EL (cell line): ENCODE measurements around the gene CST5.
"Not testable (repeated sequence)": the region's sequence is repeated elsewhere in the genome, so short reads cannot be mapped to it uniquely, and the experiment has no call there.

ENCODE experiments used
- DNase-seq: peaks from one replicate; pipeline ENCODE4 v3.0.0-alpha.2; 2016

CST5 gene

DNA sequence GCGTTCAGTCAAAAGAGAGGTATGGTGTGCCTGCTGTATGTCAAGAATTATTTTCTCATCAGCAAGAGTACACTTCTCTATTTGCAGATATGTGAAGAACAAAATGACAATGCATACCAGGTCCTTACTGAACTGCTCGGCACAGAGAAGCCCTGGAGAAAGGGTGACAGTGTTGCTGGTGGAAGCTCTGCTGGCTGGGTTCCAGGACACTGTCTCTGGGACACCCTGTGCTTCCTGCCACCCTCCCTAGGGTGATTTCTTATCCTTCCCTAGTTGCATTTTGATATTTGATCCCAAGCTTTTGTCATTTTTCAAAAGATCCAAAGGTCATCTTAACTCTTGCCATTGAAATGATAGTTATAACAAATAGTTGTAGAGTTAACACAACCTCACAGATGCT lies 8.3 kb upstream of the CST5 start:
- DNase-seq, result no peak

DNA sequence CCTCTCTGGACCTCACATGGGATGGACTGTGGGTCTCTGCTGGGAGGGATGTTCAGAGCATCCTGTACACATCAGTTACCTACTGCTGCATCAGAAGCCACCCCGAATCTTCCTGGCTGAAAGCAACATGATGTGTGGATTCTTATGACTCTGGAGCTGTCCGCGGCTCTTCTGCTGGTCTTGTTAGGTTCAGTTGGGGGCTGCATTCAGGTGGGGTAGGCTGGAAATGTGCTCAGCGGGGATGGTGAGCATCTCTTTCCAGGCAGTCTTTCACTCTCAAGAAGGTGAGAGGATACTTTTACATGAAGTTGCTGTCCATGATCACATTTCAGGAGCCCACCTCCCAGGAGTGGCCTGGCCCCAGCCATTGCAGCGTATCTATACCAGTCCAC lies 5.2 kb upstream of the CST5 start:
- no peak for DNase-seq

DNA sequence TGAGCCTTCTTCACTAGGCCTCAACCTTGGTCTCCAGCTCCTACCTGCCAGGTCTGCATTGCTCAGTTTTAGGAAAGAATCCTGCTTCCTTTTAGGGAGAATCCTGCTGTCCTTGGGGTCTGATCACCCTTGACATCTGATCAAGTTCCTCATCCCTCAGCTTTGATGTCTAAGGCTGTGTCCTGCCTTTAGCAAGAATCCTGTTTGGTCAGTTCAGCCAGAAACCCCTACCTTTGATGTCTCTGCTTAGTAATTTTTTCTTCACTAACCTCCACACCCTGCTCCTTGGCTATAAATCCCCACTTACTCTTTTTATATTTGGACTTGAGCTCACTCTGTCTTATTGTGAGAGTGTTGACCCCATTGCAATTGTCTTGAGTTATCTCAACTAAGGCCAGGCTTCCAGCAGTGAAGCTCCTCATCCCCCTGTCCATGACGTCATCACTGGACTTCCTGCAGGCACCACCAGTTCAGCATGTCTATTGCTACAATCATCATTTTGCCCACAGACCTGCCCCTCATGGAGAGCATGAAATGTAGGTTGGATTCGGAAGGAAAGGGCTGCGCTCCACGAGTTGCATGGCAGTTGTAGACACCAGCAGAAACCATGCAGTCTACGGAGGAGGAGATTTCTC lies 4.7 kb upstream of the CST5 start:
- DNase-seq, result no peak

DNA sequence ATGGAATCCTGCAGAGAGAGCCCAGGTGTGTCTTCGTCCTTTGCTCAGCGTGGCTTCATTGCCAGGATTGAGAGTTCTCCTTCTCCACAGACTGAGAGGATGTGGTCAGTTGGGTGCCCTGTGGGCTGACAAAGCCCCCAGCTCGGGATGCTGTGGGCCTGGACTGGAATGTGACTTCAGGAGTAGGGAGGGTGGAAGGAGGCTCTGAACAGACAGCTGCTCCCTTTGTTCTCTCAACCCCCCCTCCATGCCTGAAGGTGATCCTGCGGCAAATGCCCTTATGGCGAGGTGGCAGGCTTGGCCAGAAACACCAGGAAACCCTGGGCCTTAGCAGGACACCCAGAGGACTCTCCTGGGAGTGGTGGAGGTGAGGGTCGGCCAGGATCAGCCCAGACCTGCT lies 1.8 kb upstream of the CST5 start:
- no peak for DNase-seq

DNA sequence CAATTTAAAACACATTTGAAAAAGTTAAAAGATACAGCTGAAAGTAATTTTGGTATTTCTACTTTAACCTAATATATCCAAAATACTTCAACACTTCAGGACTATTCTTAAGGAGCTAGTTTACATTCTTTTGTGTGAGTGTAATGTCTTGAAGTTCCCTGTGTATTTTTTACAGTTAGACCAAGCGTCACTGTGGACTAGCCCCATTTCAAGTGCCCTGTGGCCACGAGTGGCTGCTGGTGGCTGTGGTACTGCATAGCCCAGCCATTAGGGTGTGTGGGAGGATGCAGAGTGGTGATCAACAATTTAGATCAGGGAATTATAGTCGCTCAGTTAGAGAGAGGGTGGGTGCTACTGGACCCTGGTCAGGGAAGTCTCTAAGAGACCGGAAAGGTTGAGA lies 869 bp upstream of the CST5 start:
- no peak for DNase-seq

DNA sequence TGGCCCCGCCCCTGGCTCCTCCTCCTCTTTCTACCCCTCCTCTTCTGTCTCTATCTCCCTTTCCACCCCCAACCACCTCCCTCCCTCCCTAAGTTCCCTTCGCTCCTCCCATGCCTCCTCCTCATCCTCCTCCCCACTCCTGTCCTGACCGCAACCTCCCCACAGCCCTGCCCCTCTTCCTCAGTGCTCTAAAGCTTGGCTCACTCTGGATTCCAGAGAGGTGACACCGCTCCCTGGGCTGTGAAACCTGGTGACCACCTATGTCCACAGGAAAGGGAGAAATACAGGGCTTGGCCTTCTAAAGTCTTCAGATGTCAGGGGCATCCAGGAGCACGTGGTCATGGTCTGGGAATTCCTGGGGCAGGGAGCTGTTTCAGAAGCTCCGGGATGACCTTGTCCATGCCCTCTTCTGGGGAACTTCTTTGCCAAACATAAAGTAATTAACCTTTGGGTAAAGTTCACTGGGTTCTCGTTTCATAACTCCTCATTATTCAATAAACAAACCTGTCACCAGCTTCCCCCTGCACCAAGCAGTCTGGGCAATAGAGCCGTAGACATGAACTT lies 345 bp upstream of the CST5 start:
- DNase-seq, result no peak

DNA sequence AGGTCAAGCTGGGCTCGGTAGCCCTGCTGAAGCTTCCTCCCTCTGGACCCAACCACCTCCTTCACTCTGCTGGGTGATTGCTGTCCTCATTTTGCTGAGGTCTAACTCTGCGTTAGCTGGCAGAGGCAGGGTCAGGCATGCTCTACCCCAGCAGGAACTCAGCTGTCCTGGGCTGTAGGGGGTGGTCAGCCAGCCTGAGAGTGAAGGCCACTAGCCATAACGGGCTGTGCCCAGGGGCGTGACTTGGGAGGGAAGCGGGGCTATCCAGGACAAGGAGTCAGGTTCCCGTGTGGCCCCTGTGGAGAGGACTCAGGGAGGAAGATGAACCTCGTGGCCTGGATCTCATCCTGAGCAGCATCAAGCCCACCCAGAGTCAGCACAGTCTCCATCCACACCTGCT lies 761 bp downstream of the CST5 start:
- no peak for DNase-seq

DNA sequence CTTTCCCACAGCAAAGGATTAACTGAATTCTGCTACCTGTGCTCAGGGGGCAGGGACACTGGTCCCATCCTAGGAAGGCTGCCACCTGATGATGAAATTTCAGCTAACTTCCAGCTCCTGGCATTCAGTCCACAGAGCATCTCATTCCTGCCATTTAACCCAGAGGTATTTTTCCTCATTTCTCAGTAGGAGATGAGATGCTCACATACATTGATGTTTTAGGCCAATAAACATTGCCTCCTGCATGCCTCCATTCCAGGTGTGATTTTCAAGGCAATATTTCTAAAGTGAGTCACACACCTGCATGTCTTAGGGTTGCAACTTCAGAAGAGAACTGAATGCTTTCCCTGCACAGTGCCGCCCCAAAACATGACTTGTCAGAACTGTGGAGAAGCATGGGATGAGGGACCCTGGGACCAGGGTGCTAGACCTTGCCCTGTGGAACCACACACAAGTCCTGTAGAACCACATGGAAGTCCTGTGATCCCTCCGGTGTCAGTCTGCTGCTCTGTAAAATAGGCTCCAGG lies 1.5 kb downstream of the CST5 start:
- not testable (repeated sequence) for DNase-seq

DNA sequence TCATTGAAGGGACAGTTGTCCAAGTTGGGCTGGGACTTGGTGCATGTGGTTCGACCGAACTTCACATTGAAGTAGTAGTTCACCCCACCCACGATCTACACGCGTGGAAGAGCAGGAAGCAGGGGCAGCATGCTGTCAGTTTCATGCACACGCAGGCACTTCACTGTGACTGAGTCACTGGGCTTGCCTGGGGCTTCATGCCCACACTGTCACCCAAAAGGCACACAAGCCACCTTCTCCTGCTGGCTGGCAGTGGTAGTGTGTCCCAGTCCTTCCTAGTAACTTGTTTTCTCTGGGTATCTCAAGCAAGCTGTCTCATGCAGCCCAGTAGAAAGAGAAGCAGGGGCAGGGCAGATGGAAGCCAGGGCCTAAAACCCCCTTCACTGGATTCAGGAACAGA lies 2.0 kb downstream of the CST5 start:
- DNase-seq, result no peak

DNA sequence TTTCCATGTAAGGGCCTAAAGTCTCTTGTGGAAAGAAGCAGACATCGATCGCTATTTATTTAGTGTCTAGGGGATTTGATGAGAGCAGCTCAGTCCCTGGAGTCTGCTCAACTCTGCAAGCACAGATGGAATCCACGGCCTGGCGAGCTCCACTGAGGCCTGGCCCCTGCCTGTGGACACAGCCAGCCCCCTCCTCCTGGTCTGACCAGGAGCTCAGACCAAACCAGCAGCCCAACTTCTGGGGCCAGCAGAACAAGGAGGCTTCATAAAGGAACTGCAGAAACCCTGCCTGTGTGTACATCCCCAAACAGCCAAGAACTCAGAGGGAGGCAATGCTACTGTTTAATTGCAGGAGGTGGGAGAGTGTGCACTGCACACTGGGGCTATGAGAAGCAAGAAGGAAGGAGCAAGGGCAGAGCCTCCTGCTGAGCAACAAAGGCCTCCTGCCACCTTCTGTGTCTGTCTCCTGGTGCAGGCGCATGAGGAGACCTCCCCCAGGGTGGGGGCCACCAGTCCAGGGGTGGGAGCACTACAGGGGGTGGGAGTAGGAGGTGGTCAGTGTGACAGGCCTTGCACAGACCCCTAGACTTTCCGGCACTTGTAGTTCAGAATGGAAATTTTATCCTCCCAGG lies 3.8 kb downstream of the CST5 start:
- no peak for DNase-seq

DNA sequence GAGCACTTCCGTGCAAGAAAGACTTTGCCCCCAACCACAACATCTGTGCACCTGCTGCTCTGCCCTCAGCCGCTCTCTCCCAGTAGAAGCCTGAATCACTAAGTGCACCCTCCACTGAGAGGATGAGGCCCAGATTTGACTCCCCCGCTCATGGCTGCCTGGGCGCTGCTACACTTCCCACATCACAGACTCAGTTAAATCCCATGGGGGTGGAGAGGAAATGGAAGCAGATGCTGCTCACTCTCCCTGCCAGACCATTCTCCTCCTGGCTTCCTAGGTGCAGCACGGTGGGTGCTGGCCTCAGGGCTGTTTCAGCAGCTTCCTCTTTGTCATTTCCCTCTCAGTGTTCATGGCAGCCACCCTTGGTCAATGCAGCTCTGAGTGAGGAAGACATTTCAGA lies 4.8 kb downstream of the CST5 start:
- no peak for DNase-seq

DNA sequence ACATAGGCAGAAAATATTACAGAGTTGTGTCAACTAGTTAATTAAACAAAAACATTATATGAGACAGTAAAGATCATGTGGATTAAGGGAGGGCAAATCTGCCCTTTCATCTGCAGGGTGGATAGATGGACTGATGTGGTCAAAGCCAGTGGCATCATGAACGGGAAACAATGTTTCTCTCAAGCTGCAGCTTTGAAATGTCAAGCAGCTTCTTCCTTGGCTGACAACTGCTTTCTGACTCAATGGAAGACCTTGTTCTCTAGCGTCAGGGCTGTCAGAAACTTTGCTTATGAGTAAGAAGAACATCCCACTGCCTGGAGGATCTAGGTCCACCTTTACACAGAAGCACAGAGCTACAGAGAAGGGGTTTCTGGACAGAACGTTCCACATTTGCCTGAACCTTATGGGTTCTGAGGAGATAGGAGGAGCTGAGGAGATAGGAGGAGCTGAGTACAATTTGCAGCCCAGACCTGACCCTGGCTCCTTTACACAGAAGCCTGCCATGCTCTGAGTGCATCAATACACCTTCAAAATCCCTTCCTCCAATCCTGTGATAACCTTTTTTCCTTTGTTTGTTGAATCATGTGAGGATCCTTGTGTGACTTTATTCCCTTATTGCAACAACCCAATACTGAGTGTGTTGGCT lies 6.1 kb downstream of the CST5 start:
- DNase-seq, result no peak

DNA sequence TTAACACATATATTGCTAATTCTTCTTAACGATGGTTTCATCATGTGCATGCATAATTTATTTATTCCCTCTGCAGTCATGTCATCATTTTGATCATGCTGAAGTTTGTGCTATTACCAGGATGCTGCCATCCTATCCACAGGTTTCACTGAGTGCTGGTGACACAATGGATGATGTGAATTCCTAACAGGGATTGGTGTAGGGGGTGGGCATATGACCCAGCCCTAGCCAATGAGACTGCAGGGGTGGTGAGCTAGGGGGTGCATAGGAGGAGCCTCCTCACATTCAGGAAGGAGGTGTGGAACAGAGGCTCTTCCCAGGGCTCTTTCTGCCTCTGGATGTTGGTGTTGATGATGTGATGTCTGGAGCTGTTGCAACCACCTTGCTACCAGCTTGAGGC lies 7.5 kb downstream of the CST5 start:
- no peak for DNase-seq

DNA sequence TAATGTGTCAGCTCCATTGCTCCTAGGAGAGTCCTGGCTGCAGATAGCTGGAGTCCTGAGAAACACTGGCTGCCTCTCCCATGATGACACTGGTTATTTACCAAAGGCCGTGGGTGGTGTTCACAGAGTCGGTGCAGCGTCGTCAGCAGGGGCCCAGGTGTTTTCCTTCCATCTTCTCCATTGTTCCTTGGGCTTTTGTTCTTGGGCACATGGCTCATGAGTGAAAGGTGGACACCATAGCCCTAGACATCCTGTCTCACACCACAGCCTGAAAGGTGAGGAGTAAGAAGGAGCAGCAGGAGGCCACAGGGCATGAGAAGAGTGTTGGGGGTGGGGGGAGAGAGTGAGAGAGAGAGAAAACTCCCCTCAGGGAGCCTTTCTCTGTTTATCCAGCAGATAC lies 9.1 kb downstream of the CST5 start:
- DNase-seq, result no peak

DNA sequence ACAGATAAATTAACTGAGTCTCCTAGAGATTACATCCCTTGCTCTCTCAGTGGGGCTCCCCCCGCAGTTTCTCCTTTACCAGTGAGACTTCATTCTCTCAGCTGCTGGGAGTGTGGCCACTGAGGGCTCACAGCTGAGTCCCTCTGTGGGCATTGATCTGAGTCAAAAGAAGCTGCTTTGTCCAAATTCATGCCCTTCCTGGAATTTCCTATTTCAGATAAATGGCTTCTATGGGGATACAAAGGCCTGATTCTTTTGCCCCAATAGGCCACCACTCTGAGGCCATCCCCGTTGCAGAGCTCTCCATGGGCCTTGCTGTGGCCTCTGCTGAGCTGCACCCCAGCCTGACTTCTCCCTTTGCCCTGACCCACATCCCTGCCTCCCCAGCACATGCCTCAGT lies 10.0 kb downstream of the CST5 start:
- DNase-seq, result no peak

DNA sequence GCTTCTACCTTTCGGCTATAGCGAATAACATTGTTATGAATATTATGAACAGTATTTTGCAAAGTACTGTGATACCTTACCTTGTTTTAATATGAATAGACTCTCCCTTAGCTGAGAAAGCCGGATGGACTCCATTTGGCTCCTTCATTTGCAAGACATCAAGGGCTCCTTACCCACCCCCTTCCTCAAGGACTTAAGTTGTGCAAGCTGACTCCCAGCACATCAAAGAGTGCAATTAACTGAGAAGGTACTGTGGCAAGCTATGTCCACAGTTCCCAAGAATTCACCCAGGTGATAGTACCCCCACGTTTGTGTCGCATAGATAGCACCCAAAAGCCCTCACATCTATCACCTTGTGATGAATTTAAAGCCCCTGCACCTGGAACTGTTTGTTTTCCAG lies 11.2 kb downstream of the CST5 start:
- DNase-seq, result no peak

DNA sequence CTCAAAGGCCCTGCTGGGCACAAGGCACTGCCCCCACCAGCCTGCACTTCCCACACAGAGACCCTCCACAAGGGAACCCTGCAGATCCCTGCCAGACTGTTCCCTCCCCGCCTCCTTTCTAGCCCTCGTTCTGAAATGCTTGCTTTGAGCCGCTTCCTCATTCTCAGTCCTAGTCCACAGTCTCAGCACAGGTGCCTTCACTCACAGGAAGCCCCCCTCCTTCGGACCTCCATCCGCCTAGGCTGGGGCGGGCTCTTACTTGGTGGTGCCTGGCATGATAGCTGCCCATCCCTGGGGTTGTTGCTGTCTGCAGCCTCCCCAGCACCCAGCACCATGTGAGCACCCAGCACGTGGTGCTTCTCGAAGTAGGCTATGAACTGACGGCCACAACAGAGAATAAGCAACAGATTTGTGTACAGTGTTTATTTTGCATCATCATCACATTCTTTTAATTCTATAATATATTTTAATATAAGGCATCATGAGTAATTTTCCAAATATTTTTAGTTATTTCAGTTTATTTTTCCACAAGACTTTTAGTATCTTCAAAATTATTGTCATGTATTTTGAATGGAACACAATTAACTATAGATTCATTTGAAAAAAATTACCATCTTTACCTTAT lies 12.3 kb downstream of the CST5 start:
- DNase-seq, result no peak

DNA sequence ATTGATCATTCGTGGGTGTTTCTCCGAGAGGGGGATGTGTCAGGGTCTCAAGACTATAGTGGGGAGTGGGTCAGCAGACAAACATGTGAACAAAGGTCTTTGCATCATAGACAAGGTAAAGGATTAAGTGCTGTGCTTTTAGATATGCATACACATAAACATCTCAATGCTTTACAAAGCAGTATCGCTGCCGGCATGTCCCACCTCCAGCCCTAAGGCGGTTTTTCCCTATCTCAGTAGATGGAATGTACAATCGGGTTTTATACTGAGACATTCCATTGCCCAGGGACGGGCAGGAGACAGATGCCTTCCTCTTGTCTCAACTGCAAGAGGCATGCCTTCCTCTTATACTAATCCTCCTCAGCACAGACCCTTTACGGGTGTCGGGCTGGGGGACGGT lies 18.8 kb downstream of the CST5 start:
- DNase-seq, result not testable (repeated sequence)

DNA sequence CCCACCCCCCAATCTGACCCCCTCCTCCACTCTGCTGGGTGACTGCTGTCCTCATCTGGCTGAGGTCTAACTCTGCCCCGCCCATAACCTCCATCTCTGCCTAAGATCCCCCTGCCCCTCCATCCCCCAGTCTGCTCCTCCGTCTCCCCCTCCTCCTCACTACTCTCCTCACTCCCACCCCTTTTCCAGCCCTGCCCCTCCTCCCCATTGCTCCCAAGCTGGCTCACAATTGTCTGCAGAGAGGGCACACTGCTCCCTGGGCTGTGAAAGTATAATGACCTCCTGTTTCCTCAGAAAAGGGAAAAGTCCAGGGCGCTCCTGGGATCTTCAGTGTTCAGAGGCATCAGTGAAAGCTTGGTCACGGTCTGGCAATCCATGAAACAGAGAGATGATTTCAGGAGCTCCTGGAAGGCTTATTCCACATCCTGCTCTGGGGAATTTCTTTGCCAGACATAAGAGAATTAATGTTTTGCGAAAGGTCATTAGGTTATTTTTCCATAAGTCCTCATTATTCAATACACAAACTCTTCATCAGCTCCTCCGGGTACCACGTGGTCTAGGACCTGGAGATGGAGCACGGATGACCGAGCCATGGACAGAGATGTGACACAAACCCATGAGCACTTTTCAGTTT lies 21.5 kb downstream of the CST5 start:
- DNase-seq, result no peak

DNA sequence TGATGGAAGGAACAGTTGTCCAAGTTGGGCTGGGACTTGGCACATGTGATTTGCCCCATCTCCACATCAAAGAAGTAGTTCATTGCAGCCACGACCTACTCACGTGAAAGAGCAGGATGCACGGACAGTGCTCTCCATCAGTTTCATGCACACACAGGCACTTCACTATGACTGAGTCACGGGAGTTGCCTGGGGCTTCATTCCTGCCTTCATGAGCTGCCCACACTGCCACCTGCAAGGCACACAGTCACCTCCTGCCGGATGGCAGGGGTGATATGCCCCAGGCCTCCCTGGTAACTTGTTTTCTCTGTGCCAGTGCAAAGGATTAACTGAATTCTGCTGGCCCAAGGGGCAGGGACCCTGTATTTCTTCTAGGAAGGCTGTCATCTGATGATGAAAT lies 22.8 kb downstream of the CST5 start:
- DNase-seq, result no peak

DNA sequence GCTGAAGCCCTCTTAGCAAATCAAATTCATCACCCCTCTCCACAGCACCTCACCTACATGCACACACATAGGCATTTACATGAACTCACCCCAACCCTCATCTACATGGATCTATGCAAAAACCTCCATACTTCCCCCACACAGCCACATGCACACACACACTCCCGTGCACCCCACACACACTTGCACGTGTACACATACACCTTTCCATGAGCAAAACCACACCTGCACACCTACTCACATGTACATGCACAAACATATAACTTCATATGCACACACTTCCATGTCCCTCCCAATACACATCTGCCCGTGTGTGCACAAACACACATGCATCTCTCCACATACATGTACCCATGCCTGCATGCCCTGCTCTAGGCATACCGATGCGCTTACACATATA lies 23.3 kb downstream of the CST5 start:
- no peak for DNase-seq

DNA sequence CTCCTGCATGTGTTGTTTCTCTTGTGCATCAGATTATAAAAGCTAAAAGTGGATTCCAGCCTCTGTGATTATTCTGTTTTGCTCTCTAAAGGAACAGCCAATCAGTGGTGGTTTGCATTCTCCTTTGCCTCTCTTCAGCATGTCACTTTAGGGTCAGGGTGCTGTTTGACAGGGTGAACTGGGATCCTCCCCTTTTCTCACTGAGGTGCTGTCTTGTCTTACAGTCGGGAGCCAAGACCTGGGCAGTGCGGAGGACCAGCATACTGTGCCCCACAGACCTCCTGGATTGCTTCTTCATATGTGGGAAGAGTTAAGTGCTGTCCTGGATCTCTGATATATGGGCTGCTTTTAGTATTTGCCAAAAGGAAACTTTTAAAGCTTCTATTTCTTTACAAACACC lies 37.9 kb downstream of the CST5 start:
- no peak for DNase-seq

DNA sequence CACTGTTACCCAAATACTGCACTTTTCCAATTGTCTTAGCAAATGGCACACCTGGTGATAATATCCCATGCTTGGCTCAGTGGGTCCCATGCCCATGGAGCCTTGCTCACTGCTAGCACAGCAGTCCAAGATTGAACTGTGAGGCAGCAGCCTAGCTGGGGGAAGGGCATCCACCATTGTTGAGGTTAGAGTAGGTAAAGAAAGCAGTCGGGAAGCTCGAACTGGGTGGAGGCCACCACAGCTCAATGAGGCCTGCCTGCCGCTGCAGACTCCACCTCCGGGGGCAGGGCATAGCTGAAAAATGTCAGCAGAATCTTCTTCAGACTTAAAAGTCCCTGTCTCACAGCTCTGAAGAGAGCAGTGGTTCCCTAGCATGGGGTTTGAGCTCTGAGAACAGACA lies 43.8 kb downstream of the CST5 start:
- DNase-seq, result no peak
